Epidermal melanocyte (primary cell): ENCODE measurements around the gene RNASEH2C.
"Not testable (repeated sequence)": the region's sequence is repeated elsewhere in the genome, so short reads cannot be mapped to it uniquely, and the experiment has no call there.

Experiments
- DNase-seq: peaks from one replicate; pipeline ENCODE4 v3.0.0; 2011; ENCODE audit warnings: low spot score; ENCODE audit not compliant: insufficient read length

The RNASEH2C gene

GRCh38 chr11:65720211-65720934, at the start of gene RNASEH2C:
Gene RNASEH2C, minus strand, starts transcription at chr11:65720798. Its CDS starts 40 bp downstream, at chr11:65720758.
- DNase-seq: peak; percentile 88

DNA sequence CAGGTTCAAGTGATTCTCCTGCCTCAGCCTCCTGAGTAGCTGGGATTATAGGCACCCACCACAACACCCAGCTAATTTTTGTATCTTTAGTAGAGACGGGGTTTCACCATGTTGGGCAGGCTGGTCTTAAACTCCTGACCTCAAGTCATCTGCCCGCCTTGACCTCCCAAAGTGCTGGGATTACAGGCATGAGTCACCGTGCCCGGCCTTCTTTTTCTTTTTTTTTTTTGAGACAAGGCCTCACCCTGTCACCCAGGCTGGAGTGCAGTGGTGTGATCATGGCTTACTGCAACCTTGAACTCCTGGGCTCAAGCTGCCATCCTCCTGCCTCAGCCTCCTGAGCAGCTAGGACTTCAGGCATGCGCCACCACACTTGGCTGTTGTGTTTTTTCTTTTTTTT, 47.2 kb upstream of the RNASEH2C start:
- not testable (repeated sequence) for DNase-seq

DNA sequence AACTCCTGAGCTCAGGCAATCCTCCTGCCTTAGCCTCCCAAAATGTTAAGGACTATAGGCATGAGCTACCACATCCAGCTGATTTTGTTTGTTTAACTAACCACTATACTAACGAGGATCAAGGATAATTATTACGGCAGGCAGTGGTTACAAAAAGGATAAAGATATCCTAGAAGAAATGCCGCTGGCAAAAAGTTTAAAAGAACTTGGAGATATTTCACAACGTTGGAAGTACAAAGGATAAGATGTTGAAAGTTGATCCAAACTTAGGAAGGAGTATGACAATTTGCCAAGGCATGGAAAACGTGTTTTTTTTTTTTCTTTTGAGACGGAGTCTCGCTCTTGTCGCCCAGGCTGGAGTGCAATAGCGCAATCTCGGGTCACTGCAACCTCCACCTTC, 46.8 kb upstream of the RNASEH2C start:
- no peak for DNase-seq

GRCh38 chr11:65766535-65766934, 45.9 kb upstream of the RNASEH2C start:
- DNase-seq: no peak

DNA sequence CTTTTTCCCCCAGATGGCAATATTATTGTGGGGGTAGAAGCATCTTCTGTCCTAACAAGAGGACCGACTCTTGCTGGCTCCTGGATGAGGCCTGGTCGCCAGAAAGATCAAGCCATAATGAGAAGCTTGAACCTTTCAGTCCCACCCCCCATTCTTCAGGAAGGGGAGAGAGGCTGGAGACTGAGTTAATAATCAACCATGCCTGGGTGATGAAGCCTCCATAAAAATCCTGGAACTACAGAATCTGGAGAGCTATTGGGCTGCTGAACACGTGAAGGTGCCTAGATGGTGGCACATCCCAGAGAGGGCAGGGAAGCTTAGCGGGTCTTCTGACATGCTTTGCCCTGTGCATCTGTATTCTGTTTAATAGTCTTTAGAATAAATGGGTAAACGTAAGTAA, 43.8 kb upstream of the RNASEH2C start:
- DNase-seq: no peak

GRCh38 chr11:65762816-65763215, 42.2 kb upstream of the RNASEH2C start:
- DNase-seq: not testable (repeated sequence)

GRCh38 chr11:65762169-65762568, 41.6 kb upstream of the RNASEH2C start:
- not testable (repeated sequence) for DNase-seq

- DNase-seq: no peak
Observed at GRCh38 chr11:65745049-65745448, 24.5 kb upstream of the RNASEH2C start.

- DNase-seq: no peak
Observed at GRCh38 chr11:65744699-65745042, 24.1 kb upstream of the RNASEH2C start.

DNA sequence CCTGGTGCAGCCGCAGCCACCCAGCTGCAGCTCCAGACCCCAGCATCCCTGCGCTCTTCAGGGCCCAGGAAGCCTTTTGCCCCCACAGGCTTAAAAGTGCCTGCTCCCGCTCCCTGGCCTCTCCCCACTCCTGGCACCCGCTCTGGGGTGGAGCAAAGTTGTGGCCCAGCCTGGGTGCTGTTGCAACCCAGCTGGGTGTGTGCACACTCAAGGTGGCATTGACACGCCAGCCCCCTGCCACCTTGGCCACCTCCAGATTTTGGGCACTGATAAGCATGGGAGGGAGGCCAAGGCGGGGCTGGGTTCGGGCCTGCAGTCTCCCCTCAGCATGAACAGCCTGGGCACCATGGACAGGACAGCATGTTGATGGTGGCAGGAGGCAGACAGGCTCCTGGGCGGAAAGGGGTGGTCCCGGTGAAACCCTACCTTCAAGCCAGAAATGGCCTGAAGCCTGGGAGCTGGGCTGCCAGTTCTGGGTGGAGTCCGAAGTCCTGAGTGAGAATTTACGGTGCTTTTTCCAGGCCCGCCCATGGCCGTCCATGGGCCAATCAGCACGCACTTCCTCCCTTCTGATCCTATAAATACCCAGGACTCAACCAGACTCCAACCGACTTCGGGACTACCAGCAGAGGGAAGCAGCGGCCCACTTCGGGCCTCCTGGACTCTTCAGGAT, 23.6 kb upstream of the RNASEH2C start:
- no peak for DNase-seq

GRCh38 chr11:65743681-65744025, 23.1 kb upstream of the RNASEH2C start:
- DNase-seq: no peak

DNA sequence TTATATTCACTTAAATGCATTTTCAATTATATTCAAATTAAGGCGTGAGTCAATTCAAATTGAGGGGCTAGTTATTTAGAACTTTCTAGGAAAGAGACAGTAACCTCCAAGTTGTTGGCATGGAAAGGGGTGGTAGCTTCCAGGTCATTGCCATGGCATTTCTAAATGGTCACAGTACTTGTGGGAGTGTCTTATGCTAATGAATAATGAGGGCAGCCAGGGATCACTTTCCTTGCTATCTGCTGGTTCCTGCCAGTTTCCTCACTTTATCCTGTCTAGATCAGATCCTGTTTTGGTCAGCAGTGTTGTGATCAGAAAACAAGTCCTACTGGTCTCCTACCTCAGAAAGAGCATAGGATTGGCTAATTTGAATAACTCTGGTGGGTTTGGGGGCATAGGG, 21.8 kb upstream of the RNASEH2C start:
- no peak for DNase-seq

DNA sequence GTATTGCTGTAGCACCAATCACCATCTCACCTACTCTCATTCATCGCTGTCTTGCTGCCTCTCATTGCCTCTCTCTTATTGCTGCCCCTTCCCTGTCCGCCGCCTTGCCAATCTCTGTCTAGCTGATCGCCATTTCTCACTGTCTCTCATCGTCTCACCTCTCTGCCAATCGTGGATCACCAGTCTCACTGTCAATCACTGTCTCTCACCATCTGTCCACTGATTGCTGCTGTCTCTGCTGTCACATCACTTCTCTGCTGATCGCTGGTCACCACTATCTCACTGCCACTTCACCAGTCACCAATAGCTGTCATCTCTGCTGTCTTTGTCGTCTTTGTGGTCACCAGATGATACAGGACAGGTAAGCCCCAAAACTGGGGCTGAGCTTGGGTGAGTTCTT, 20.6 kb upstream of the RNASEH2C start:
- DNase-seq: no peak

DNA sequence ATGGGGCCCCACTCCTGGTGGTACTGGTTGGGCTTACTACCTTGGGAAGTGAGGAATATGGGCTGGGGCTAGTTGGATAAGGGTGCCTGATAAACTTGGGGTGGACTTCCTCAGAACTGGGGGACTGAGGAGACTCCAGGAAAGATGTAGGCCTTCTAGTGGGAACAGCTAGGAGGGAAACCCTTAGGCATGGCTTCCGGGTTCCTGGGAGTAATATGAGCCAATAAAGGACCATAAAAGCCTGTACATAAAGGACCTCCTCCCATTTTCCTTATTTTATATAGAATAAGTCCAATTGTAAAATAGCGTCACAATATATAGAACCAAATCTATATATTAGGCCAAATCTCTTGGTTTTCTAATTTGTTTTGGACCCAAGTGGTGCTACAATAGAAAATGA, 18.4 kb upstream of the RNASEH2C start:
- DNase-seq: no peak

DNA sequence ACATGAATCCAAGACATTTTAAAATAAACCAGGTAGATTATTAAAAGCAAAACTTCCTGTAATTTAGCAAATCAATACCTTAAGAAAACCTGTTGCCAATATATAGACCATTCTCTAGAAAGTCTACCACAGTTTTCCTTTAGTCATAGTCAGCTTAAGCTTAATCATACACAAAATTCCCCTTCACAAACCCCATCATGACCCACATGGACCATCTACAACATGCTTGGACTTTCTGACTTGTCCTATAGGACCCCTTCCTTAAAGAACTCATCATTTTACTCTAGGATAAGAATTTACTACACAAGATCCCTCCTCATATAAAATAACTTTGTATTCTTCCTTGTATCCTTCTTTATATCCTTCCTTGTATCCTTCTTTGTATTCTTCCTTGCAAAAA, 16.2 kb upstream of the RNASEH2C start:
- DNase-seq: no peak

DNA sequence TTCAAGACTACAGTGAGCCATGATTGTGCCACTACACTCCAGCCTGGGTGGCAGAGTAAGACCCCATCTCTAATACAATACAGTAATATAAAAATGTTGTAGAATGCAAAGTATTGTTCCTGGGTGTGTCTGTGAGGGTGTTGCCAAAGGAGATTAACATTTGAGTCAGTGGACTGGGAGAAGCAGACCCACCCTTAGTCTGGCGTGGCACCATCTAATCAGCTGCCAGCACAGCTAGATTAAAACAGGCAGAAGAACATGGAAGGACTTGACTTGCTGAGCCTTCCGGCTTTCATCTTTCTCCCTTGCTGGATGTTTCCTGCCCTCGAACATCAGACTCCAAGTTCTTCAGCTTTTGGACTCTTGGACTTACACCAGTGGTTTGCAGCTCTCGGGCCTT, 14.5 kb upstream of the RNASEH2C start:
- DNase-seq: not testable (repeated sequence)

GRCh38 chr11:65730461-65730860, 9.9 kb upstream of the RNASEH2C start:
- DNase-seq: no peak

DNA sequence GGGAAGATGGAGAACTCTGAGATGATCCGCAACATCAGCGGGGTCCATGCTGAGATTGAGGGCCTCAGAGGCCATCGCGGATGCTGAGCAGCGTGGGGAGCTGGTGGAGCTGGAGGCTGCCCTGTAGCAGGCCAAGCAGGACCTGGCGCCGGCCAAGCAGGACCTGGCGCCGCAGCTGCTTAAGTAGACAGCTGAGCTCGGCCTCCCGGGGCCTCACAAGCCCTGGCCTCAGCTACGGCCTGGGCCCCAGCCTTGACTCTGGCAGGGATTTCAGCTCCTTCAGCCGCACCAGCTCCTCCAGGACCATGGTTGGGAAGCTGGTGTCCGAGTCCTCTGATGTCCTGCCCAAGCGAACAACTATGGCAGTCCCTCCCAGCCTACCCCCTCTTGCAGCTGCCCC, 7.3 kb upstream of the RNASEH2C start:
- DNase-seq: no peak

GRCh38 chr11:65726660-65727059, 6.1 kb upstream of the RNASEH2C start:
- no peak for DNase-seq

GRCh38 chr11:65722261-65722660, 1.7 kb upstream of the RNASEH2C start:
- no peak for DNase-seq

DNA sequence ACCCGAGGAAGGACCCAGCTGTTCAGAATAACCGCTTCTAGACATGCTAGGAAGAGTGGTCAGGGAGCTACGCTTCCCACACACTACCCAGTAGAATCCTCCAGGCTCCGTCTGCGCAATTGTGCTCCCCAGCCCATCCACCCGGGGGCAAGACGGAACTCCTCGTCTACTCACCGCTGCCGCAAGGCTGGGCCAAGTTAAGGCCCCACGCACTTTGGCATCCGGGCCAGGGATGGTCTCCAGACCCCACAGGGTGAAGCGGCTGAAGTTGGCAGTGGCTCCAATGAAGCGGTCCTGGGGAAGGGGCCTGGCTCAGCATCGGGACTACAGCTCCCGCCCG, 757 bp downstream of the RNASEH2C start:
- no peak for DNase-seq

- DNase-seq: no peak
Observed at GRCh38 chr11:65718964-65719492, 1.6 kb downstream of the RNASEH2C start.

DNA sequence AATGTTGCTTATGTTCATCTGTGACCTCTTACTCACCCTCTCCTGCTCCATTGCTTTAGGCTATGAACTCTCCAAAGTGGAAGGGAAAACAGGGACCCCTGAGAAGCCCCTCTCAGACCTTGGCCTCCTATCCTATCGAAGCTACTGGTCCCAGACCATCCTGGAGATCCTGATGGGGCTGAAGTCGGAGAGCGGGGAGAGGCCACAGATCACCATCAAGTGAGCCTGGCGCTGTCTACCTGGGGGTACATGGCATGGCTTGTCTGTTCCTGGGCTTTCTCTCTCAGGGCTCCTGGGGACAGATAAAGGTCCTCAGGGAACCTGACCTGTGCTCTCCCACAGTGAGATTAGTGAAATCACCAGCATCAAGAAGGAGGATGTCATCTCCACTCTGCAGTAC, 2.1 kb downstream of the RNASEH2C start:
- DNase-seq: no peak
